NCI-H345 treated with DMSO at 0.1 percent for 48 hours (cell line): ENCODE measurements around the gene SDS.

Experiments
- DNase-seq: peaks from one replicate; lab custom pipeline; 2025; ENCODE audit not compliant: unreplicated experiment; lab: John Stamatoyannopoulos, UW

The SDS gene, protein sequence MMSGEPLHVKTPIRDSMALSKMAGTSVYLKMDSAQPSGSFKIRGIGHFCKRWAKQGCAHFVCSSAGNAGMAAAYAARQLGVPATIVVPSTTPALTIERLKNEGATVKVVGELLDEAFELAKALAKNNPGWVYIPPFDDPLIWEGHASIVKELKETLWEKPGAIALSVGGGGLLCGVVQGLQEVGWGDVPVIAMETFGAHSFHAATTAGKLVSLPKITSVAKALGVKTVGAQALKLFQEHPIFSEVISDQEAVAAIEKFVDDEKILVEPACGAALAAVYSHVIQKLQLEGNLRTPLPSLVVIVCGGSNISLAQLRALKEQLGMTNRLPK

DNA sequence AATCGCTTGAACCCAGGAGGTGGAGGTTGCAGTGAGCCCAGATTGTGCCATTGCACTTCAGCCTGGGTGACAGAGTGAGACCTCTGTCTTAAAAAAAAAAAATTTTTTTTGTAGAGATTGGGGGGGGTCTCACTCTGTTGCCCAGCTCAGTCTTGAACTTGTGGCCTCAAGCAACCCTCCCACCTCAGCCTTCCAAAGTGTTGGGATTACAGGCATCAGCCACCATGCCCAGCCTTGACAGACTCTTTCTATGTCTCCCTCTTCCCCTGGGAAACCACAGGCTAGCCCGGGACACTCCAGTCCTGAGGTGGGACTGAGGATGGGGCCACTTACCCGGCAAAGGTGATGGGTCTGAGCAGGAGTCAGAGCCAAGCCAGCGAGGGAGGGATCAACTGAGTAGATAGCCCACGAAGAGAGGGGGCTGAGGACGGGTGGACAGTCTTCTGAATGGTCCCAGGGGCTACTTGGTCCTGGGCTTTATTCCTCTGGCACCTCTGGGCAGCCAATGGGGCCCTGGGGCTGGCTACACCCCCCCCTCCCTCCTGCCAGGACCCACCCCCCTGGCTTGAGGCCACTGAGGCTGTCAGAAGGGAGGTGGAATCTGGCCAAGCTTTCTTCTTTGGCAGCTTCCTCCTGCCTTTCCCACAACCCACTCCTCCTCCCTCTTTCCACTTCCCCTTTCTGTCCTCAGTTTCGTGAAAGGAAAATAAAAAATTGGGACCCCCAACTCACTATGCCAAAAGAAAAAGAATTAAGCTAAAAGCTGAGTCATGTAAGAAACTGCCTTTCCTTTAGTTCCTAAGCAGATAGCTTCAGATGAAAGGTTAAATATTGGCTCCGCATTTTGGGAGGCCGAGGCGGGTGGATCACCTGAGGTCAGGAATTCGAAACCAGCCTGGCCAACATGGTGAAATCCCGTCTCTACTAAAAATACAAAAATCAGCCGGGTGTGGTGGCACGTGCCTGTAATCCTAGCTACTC lies at the start of gene SDS:
Gene SDS (minus strand): TSS at position 453 of the 981 bp plus-strand sequence. CDS start 4,179 bp downstream, outside the sequence.
- no peak for DNase-seq

DNA sequence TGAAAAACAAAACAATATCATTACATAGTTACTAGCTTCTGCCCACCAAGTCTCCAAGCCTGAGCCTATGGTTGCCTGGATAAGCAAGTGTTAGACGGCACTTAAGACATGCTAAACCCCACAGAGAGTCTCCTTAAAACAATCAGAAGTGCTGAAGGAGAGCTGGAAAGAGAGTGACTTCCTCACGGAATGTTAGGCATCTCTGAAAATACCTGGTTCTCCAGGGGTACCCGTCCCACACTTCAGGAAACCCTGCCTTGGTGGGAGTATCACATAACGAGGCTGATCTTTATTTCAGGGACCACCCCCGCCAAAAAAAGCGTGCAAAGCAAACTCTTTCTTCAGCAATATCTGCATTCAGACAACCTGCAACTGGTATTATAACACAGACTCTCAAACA lies 49.6 kb upstream of the SDS start:
- no peak for DNase-seq

DNA sequence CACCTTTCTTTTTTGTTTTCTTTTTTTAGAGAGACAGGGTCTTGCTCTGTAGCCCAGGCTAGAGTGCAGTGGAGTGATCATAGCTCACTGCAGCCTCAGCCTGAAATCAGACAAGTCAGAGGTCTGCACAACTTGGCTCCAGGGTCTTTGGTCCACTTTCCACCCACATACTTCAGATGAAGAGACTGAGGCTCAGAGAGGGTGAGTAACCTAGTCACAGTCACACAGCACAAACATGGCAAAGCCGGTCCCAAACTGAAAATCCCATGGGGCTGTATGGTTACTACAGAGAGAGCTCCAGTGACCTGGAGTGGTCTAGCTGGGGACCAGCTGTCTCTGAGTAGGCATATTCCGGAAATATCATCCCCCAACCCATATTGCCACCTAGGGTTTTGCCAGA lies 48.8 kb upstream of the SDS start:
- no peak for DNase-seq

DNA sequence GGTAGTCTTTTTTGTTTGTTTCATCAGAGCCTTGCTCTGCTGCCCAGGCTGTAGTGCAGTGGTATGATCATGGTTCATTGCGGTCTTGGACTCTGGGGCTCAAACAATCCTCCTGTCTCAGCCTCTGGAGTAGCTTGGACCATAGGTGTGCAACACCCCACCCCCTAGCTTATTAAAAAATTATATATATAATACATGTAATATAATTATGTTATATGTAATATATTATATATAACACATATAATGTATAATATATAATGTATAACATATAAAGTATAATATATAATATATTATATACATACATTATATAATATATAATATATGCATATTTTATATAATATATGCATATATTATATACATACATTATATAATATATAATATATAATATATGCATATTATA lies 46.2 kb upstream of the SDS start:
- DNase-seq = no peak

DNA sequence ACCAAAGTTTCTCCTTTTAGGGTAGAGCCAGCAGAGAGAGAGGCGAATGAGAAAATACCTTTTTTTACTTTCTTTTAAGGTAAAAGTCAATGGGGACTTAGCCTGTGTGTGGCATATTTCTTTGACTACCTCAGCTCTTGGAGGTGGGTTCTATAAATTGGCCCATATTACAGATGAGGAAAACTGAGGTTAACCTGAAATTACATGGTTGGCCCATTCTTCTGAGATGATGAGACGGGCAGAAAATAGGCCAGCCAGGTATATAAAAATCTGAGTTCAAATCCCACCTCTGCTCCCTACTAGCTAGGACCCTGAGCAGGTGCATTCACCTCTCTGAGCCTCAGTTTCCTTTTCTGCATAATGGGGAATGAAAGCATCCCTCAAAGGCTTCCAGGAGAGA lies 45.6 kb upstream of the SDS start:
- DNase-seq = no peak

DNA sequence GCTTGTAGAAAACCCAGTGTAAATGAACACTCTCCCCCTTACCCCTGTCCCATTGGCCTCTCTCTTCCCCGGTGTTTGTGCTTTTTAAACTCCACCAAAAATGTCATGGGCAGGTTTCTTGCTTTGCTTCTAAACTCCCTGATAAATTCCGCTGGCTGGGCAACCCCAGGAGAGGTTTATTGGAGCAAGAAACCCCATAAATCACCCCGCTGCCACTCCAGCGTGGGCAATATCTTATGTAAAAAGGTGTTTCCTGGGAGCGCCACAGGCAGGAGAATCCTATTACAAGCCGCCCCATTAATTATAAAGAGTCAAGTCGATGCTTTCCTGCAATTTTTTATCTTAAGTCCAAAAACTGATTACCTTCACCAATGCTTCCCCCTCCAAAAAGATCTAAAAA lies 45.2 kb upstream of the SDS start:
- no peak for DNase-seq

DNA sequence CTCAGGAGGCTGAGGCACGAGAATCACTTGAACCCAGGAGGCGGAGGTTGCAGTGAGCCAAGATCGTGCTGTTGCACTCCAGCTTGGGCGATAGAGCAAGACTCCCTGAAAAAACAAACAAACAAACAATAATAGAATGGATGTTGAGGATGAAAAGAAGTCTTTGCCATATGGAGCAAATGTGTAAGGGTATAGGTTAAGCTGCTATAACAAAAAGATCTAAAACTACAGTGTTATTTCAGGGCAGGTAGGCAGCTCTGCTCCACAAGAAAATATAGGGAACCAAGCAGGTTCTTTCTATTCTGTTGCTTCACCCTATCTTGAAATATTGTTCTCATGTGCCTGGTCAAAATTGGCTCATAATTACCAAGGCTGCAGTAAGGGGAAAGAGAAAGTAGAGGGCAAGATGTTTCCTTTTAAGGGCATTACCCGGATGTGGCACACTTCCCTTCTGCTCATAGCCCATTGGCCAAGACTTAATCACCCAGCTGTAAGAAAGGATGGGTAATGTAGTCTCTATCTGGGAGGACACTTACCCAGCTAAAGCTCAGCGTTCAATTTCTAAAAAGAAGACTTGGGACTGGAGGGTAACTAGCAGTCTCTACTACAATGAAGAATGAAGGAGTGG lies 42.0 kb upstream of the SDS start:
- DNase-seq = no peak

DNA sequence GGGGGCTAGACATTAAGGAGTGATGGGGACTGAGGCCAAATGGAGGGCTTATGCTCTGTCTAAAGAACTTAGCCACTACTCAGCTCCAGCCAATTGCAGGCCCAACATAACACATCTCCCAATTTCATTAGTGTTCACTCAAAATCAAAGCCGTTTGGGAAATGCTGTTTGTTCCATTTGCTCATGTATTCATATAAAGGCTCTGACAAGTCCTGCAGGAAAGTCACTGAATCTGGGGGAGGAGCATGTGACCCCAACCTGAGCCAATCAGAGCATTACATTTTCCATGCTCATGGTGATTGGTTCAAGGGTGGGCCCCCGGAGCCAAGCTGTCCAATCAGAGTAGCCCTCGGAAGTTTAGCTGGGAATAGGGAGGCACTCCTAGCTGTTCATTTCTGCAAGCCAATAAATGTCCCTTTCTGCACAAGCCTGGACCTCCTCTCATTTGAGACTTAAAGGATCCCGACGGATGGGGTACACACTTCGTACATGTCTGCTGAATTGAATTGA lies 39.4 kb upstream of the SDS start:
- DNase-seq = no peak

DNA sequence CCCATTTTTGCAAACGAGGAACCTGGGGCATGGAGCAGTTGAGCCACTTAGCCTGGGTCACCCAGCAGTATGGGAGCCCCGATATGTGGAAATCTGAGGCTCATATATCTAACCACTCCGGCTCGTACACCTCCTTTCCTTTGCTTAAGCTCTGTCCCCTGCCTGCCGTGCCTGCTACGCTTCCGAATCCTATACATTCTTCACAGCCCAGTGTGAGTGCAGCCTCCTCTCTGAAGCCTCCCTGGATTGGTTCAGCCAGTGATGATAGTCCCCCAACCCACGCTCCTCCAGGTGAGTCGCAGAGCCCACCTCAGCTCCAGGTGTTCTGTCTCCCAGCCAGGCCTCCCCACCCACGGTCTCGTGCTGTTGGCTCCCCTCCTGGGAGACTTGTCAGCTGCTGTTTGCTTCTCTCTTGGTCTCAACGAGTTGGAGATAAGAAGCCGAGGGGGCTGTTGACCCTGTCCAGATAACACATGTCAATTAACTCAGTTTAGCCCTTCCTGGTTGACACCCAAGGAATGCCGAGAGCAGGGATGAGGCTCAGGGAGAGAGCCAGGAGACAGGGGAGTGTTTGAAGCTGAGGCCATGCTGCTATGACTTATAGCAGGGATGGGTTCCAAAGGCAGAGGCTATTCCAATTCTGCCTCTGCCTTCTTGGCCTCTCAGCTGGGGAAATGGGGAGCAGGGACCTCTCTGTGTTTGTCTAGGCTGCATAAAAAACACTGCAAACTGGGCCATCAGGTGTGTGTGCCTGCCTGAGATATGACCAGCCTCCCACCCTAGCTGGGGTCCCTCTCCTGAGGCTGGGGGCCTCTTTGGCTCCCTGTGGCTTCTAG lies 37.5 kb upstream of the SDS start:
- no peak for DNase-seq

DNA sequence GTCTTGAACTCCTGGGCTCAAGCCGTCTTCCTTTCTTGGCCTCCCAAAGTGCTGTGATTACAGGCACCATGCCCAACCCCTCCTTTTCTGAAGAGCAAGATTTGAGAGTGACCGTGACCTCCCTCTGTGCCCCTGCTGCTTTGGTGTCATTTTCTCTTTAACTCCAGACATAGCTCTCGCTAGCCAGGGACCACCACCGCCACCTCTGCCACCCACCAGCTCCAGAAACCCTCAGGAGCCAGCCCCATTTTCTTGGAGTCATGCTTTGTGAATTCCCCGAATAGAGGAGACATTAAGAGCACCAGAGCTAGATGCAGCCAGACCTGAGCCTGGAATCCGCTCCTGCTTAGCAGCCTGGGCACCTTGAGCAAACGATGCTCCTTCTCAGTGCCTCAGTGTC lies 36.6 kb upstream of the SDS start:
- DNase-seq = no peak

DNA sequence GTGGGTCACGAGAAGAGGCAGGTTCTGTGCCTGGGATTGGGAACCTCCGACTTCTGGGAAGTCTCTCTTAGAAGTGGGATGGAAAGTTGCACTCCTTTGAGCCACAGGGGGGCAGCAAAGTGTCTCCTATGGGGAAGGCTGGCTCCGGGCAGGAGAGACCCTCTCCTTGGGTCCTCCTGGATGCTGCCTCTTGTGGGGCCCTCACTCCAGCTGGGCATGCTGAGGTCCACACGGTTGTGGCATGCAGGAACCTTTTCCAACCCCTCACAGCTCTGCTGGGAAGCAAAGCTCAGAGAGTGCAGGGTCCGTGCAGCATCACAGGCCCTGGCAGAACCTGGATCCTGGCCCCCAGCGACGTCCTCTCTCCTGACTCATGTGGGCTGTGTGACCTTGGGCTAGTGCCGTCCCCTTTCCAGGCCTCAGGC lies 35.9 kb upstream of the SDS start:
- peak; percentile 22 for DNase-seq

DNA sequence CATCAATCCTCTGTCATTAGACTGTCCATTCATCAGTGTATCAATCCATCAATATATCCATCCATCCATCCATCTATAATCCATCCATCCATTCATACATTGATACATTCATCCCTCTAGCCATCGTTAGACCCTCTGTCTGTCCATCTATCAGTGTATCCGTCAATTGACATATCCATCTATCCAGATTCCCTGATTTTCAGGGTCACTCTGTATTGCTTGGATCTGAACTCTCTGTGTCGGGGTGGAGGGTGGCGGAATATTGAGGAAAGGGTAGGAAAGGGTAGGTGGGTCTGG lies 35.6 kb upstream of the SDS start:
- DNase-seq = no peak

DNA sequence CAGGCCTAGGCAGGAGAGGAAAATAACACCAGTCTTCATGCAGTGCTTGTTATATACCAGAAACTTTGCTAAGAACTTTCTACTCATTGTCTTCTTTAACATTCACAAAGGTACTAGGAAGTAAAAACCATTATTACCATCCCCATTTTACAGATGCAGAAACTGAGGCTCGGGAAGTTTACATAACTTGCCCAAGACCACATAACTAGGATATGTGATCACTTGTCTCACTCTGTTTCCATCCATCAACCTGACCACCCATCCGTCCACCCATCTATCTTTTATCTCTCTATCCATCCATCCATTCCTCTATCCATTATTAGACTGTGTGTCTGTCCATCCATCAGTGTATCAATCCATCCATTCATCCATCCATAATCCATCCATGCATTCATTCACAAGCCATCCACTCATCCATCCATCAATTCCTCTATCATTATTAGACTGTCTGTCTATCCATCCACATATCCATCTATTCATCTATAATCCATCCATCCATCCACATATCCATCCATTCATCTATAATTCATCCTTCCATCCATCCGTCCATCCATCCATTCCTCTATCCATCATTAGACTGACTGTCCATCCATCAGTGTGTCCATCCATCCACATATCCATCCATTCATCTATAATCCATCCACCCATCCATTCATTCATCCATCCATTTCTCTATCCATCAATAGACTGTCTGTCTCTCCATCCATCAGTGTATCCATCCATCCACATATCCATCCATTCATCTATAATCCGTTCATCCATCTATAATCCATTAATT lies 35.0 kb upstream of the SDS start:
- no peak for DNase-seq

DNA sequence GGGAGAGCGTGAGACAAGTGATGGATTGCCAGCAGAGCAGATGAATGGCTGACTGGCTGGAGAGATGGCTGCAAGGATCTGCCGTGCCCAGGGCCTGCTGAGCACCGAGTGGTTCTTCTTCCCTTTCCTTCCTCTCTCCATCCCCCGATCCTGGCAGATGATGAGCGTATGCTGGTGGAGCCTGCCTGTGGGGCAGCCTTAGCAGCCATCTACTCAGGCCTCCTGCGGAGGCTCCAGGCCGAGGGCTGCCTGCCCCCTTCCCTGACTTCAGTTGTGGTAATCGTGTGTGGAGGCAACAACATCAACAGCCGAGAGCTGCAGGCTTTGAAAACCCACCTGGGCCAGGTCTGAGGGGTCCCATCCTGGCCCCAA lies 34.0 kb upstream of the SDS start:
- DNase-seq = no peak

DNA sequence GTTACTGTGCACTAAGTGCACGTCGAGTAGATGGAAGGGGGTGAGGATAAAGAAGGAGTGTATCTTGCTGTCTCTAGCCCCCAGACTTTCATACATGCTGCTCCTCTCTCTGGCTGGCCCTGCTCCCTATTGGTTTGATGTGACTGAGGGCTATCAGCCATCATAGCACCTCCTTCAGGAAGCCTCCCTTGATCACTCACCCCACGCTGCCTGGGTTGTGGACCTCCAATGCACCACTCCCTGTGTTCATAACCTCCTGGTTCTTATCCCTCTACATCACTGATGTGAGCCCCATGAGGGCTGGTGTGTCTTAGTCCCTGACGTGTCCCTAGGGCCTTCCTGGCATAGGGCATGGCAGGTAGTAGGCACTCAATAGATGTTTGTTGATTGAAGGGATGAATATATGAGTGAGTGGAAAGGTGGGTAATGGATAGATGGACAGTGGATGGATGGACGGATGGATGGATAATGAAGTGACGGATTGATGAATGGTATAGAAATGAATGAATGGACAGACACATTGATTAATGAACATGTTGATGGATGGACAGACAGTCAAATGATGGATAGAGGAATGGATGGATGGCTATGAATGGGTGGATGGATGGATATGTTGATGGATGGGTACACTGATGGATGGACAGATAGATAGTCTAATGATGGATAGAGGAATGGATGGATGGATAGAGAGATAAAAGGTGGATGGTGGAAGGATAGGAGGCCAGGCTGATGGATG lies 33.5 kb upstream of the SDS start:
- DNase-seq = no peak

DNA sequence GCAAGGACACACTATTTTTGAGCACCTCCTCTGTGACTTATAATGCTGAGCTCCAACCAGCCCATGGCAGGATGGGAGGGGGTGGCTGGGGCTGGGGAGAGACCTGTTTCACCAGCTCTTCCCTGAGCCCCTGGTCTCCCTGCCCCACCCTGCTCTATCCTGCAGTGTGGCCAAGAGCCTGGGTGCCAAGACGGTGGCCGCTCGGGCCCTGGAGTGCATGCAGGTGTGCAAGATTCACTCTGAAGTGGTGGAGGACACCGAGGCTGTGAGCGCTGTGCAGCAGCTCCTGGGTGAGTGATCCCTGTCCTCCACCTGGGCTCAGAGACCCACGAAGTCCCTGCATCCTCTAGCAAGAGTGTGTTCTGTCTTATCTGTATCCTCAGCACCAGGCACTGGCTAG lies 32.9 kb upstream of the SDS start:
- DNase-seq = no peak

DNA sequence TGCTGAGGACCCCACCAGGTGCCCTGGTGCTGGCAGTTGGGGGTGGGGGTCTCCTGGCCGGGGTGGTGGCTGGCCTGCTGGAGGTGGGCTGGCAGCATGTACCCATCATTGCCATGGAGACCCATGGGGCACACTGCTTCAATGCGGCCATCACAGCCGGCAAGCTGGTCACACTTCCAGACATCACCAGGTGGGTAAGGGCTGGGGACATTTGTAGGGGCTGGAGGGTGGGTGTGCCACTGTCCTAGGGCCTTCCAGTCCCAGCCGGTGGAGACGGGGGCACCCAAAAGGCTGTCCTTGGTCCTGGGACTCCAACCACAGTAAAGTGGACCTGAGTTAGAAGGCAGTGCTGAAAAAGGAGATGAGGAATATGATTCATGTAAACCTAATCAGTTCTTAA lies 31.7 kb upstream of the SDS start:
- no peak for DNase-seq

DNA sequence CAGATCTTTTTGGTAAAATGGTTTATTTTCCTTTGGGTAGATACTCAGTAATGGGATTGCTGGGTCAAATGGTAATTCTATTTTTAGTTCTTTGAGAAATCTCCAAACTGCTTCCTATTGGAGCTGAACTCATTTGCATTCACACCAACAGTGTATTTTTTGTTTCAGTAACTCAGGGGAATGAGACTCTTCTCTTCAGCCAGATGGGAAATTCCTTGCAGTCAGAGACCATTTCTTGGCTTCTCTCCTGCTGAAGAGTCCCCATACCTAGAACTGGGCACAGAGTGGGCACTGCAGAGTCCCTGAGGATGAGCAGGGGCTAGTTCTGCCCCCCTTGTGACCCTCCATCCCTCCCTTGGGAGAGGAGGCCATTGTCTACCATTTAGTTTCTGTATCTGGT lies 29.3 kb upstream of the SDS start:
- DNase-seq = no peak

DNA sequence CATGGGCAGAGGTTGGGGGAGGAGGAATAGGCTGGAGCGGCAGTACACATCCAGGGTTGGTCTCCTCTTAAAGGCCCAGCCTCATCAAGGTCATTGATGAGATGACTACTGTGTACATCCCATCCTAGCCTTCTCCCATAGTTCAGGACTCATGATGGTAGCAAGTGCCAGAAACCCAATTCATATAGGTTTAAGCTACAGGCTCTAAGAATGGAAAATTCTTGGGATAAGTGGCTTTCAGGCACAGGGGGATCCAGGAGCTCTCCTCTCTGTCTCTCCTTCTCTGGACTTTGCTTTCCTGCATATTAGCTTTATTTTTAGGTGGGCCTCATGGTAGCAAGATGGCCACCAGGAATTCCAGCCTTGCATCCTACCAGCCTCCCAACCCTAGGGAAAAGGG lies 24.8 kb upstream of the SDS start:
- DNase-seq = no peak

DNA sequence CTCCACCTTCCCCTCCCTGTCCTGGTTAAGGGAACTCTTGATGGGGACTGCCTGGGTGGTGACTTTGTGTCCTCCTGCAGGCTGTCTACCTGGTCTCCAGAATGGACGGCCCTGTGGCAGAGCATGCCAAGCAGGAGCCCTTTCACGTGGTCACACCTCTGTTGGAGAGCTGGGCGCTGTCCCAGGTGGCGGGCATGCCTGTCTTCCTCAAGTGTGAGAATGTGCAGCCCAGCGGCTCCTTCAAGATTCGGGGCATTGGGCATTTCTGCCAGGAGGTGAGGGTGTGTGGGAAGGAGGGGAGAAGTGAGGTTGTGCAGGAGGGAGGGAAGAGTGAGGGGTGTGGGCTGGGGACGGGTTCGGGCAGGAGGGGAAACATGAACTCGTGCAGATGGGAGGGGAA lies 24.2 kb upstream of the SDS start:
- DNase-seq = no peak
